HG02943 (cell line): ENCODE results near the gene ERICH4.

Experiments
- ATAC-seq: cut with Tn5 transposase; IDR thresholded peaks from one replicate; pipeline ENCODE4 v1.9.1; 2021; ENCODE audit warnings: mild to moderate bottlenecking, low read depth, moderate library complexity; ENCODE audit not compliant: unreplicated experiment

The ERICH4 gene

DNA sequence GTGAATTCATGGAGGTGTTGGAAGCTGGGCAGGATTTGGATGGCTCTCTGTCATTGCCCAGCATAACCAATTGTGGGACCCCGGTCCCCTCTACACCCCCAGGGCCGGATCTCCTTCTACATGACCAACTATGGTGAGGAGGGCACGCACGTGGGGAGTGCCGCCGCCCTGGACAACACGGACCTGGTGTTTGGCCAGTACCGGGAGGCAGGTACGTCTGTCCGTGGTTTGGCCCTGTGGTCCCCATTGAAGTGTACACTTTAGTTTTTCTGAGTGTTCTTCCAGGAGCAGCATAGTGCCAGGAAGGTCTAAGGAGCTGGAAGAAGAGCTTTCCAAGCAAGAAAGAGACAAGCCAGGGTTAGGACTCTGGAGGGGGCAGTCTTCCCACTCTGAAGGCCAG lies 29.0 kb upstream of the ERICH4 start:
- ATAC-seq, result no peak

DNA sequence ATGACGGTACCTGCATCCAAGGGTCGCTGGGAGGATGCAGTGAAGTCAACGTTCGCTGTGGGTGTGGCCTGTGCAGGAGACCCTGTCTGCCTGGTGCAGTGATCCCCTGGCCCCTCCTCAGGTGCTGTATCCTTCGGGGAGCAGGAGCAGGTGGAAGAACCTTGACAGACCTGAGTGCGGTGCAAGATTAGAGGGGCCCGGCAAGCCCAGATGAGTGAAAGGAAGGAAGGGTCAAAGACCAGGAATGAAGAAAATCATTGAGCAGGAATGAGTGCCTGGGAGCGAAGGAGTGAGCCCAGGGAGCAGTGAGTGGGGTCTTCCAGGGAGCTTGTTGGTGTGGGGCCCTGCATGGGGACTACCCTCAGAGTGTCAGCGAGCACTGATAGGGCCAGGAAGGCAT lies 28.5 kb upstream of the ERICH4 start:
- no peak for ATAC-seq

- no peak for ATAC-seq
Measured at GRCh38 chr19:41415154-41415571, 27.8 kb upstream of the ERICH4 start.

DNA sequence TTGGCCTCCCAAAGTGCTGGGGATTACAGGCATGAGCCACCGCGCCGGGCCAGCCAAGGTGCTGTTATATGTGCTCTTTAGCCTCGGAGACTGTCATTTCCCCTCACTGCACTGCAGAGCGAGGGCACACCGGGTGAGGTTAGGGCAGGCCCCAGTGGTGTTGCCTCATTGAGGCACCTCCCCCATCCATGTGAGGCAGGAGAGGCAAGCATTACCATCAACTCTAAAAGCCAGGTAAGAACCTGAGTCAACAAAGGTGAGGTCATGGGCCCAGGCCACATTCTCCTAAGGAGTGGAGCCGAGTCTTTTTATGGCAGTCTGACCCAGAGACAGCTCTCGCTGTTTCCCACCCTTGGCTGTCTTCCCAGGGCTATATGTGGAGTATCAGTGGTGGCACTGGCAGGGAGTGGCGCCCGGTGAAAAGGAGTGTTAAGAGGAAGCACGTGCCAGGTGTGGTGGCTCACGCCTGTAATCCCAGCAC lies 26.7 kb upstream of the ERICH4 start:
- no peak for ATAC-seq

DNA sequence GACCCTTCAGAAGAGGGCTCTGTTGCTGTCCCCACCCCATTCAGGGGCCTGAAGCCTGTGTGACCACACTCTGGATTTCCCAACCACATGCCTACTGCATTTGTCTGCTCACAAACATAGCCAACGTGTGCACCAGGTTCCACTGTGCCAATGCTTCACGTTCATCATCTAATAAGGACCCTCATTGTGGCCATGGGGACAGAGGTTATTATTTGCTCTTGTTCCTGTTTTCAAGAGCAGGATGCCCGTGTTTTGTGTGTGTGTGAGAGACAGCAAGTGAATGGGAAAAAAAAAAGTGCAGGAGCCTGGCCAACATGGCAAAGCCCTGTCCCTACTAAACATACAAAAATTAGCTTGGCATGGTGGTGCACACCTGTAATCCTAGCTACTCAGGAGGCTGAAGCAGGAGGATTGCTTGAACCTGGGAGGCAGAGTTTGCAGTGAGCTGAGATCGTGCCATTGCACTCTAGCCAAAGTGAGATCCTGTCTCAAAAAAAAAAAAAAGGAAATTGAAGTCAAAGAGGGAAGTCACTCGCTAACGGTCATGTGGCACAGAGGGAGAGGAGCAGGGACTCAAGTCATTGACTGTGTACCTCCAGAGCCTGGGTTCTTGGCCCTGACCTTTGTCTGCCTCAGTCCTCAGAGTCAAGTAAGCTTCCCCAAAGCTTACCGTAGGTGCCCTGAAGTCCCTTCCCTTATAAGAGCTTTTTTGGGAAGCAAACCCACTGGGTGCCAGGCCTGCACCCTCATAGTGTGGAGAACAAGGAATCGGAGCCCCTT lies 22.7 kb upstream of the ERICH4 start:
- no peak for ATAC-seq

- ATAC-seq, result no peak
Measured at GRCh38 chr19:41421314-41421713, 21.6 kb upstream of the ERICH4 start.

GRCh38 chr19:41421973-41422372 lies 21.0 kb upstream of the ERICH4 start:
- ATAC-seq, result no peak

DNA sequence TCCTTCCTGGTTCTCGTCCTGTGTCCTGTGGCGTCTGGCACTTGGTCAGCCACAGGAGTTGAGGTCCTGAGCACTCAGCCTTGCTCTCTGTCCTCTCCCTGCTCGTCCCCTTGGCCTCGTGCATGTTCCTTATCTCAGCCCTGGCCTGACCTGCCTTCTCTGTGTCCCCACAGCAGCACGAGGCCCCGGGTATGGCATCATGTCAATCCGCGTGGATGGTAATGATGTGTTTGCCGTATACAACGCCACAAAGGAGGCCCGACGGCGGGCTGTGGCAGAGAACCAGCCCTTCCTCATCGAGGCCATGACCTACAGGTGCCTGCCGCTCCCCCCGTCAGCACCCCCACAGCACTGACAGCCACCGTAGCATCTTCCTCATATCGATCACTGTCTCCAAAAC lies 20.5 kb upstream of the ERICH4 start:
- ATAC-seq, result no peak

GRCh38 chr19:41422955-41423354 lies 20.0 kb upstream of the ERICH4 start:
- ATAC-seq, result no peak

- no peak for ATAC-seq
Measured at GRCh38 chr19:41424335-41425173, 18.4 kb upstream of the ERICH4 start.

- ATAC-seq, result no peak
Measured at GRCh38 chr19:41425174-41426115, 17.5 kb upstream of the ERICH4 start.

DNA sequence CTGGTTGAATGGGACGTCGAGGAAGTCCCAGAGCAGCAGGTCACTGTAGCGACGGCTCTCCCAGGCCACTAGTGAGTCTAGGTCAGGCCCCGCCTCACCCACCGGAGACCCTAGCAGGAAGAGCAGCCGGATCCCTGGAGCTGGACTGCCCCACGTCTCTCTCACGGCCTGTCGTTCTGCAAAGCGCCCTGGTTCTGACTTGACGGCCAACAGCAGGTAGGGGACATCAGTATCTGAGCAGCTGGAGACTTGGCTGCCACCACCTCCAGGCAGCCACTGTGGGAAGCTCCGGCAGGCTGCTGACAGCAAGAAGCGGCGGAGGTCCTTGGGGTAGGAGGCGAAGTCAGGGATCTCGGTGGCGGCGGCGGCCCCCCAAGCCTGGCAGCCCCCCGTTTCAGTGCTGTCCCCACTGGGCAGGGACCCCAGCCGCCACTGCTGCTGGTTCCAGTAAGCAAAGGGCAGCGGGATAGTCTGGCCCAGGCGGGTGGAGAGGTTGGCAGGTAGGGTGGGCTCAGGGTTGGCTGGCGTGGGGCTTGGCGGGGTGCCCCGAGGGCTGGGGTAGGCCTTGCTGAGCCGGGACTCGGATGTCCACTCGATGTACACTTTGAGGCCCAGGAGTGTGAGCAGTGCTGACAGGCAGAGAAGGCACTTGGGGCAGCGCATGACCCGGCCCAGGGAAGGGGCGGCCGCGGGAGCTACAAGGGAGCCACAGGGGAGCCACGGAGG lies 16.7 kb upstream of the ERICH4 start:
- ATAC-seq, result no peak

DNA sequence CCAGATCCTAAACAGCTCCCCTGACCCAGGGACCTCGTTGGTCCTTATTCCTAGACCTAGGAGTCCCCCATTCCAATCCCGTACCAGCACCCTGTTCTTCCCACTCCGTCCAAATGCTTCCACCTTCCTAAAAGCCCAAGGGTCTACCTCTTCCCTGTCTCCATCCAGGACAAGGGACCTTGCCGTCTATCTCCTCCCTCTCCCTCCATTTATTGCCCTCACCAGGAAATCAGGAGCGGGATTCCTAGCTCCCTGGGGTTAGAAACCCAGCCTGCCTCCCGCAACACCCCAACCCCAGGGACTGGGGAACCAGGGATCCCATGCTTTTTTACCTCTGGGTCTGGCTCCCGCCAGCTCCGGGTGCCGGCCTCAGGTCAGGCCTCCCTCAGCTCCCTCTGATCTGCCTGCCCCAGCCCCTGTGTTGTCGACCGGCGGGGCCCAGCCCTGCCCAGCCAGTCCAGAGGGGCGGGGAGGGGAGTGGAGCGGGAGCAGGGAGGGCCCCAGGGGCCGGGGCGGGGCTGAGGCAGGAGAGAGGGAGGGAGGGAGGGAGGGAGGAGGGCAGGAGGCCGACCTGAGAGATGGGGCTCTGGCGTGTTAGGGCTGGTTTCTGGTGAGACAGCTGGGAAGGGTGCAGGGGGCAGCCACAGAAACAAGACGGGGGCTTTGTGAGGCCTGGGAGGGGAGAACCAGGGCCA lies 15.9 kb upstream of the ERICH4 start, which contains the start of gene B3GNT8:
Gene B3GNT8 (minus strand): TSS at position 423 of the 695 bp plus-strand sequence. CDS start 596 bp downstream, outside the sequence.
- no peak for ATAC-seq

DNA sequence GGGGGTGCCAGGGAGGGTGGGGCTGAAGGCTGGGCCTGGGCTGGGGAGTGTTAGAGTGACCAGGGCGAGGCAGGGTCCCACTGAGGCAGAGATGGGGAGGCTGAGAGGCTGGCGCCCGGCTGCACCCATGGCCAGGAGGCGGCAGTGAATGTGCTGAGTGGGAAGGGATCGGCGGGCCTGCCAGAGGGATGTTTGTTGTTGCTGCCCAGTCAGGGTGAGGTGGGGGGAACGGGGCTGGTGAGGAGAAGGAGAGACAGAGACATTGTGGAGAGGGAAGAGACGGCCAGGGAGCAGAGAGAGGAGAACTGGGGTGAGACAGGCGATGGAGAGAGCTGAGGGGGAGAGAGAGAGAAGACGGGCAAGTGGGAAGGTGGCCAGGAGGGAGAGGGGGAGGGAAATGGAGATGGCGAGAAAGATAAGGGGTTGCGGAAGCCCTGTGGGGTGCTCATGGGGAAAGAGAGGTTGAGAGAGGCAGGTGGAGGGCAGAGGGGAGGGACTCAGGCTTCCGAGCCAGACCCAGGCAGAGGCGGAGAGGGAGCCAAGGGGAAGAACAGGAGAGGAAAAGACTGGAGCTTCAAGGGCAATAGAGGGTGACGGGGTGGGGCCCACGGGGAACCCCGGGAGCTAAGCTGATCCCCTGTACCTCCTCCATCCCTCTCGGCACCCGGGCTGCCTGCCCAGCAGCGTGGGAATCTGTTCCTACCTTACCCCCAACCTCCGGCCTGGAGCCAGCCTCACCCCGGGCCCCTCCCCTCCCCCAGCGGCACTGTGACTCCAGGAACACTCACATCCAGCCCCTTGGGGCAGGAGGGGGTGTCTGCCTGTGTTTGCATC lies 15.1 kb upstream of the ERICH4 start:
- ATAC-seq, result no peak

- ATAC-seq, result no peak
Measured at GRCh38 chr19:41428481-41428859, 14.5 kb upstream of the ERICH4 start.

- ATAC-seq, result no peak
Measured at GRCh38 chr19:41430922-41431321, 12.0 kb upstream of the ERICH4 start.

GRCh38 chr19:41431426-41432386 lies 11.2 kb upstream of the ERICH4 start:
- ATAC-seq, result no peak
